GM12801 (cell line): Measurements from ENCODE around the gene MXD1.

Experiments used
- TF ChIP-seq, protein P1 (sequence below): IDR thresholded peaks from one replicate; pipeline ENCODE4 v1.5.1; 2011; ENCODE audit warnings: control low read depth; ENCODE audit not compliant: insufficient read length; ENCODE audit errors: extremely low read depth

Gene MXD1

DNA sequence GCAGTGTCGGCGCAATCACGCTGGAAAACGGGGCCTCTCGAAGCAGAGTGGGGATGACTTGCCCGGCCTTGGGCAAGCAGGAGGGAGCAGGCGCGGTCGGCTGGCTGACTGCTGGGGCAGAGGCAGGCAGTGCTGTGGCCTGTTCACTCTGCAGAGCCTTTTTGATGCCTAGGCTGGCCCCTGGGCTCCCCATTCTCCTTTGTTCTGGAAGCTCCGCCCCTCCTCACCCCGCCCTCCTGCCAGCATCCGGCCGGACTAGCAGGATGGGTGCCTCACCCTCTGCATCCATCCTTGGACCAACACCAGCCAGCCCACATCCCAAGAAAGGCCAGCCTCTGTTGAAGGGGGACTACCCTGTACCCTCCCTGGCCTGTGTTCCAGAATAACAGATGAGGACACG lies 46.6 kb downstream of the MXD1 start, which contains the start of gene ASPRV1:
Gene ASPRV1, minus strand, starts transcription at position 136 of the 400 bp plus-strand sequence. CDS start 195 bp downstream, outside the sequence.
- TF ChIP-seq, protein P1, sequence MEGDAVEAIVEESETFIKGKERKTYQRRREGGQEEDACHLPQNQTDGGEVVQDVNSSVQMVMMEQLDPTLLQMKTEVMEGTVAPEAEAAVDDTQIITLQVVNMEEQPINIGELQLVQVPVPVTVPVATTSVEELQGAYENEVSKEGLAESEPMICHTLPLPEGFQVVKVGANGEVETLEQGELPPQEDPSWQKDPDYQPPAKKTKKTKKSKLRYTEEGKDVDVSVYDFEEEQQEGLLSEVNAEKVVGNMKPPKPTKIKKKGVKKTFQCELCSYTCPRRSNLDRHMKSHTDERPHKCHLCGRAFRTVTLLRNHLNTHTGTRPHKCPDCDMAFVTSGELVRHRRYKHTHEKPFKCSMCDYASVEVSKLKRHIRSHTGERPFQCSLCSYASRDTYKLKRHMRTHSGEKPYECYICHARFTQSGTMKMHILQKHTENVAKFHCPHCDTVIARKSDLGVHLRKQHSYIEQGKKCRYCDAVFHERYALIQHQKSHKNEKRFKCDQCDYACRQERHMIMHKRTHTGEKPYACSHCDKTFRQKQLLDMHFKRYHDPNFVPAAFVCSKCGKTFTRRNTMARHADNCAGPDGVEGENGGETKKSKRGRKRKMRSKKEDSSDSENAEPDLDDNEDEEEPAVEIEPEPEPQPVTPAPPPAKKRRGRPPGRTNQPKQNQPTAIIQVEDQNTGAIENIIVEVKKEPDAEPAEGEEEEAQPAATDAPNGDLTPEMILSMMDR: no peak

DNA sequence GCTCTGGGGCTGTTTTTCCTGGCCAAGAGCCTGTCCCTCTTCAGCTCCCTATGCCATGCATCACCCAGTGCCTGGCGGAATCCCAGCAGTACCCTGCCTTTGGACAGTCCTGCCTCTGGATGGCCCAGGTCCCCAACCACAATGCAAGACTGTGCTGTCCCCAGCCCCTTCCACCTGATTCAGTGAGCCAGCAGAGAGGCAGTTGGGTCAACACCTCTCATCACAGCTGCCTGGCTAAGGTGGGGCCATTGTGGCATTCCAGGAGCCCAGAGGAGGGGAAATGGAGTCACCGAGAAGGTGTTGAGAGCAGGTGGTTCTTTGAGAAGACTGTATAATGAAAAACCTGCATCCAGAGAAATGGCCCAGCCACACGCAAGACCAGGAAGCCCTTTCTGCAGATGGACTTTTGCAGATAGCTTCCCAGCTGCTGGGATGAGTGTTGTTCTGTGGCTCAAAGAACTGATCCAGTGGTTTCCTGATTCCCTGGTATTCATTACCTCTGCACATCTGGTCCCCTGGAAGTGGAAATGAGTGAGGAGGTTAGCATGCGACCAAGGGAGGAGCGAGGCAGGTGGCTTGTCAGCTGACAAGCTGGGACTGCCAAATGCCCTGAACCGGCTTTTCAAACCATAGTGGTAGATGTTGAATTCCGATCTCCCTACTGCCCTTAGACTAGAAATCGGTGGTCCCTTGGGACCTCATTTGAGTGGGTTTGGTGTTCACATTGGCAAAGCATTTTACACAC lies 48.2 kb downstream of the MXD1 start:
- TF ChIP-seq, protein P1: no peak

DNA sequence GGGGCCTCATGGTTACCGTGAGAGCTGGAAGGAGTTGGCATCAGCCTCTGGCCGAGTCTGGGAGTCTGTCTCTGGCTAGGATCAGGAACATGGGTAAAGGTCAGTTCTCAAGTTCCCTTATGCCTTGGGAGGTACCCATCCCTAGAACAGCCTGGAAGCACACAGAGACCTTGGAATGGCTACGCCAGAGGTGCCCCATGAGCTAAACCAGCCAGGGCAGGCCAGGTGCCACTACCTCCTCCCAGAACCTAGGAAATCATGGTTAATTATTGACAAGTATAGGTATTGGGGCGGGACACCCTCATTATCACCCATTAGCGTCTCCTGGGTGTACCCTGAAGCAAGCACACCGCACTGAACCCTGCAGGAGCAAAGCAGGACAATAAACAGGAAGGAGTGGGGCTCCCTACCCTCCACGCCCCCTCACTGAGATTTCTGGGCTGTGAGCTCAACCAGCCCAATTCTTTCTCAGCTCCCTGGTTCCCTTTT lies 49.5 kb downstream of the MXD1 start:
- TF ChIP-seq, protein P1: no peak

DNA sequence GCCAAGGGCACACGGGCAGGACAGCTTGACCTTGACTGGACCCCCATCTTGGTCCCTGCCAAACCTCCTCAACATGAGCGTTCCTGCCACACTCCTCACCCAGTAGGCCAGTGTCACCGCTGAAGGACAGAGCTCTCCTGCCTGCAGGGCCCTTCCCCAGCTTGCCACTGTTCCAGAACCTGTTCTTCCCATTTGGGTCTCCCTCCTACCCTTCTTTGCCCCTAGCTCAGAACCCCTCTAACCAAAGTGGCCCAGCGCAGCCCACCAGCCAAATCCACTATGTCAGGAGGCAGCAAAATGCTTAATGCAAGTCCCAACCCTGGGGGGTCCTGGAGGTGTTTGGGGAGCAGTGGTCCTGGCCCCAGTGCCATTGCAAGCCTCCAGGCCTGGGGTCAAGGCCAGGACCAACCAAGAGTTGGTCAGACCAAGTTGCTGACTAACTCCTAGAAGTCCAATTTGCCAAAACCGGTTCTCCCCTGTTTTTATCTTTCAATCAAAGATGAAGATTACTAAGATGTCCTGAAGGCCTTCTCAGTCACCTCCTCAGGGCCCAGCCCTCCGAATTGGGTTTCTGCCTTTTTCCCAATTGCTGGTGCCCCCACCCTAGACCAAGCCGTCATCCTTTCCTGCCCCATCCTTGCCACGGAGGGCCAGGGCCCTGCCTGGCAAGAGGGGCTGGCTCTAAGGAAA lies 51.0 kb downstream of the MXD1 start:
- TF ChIP-seq, protein P1: no peak

DNA sequence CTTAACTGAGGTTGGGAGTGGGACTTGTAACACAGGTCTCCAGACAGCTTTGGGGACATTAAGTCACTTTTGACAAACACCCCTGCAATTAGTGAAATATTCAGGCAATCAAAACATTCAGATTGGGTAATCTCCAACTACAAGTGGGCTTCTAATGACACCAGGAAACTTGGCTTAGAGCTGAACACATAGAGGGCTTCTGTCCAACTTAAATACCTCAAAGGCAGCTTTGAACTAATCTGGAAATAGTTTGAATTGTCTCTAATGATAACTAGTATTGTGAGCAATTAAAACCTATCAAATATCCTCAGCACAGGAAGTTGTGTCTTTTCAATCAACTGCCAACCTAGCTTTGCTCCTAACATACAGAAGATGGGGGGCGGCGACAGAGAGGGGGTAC lies 51.6 kb downstream of the MXD1 start:
- TF ChIP-seq, protein P1: no peak

DNA sequence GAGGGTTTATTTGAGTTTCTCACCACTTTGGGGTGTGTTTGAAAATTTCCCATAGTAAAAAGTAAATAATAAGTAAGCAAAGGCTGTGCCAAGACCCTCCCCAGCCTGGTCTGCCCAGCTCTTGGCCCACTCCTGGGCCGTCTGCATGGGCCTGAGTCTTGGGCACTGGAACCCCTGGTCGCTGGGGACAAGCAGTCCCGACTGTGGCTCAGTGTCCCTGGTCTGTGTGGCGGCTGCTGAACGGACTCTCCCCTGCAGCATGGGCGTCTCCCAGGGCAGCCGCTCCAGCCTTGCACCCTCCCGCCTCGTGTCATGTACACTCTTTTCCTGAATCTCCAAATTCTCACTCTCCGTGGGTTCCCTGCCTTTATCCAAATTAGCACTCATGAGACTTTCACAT lies 53.7 kb downstream of the MXD1 start:
- TF ChIP-seq, protein P1: no peak

DNA sequence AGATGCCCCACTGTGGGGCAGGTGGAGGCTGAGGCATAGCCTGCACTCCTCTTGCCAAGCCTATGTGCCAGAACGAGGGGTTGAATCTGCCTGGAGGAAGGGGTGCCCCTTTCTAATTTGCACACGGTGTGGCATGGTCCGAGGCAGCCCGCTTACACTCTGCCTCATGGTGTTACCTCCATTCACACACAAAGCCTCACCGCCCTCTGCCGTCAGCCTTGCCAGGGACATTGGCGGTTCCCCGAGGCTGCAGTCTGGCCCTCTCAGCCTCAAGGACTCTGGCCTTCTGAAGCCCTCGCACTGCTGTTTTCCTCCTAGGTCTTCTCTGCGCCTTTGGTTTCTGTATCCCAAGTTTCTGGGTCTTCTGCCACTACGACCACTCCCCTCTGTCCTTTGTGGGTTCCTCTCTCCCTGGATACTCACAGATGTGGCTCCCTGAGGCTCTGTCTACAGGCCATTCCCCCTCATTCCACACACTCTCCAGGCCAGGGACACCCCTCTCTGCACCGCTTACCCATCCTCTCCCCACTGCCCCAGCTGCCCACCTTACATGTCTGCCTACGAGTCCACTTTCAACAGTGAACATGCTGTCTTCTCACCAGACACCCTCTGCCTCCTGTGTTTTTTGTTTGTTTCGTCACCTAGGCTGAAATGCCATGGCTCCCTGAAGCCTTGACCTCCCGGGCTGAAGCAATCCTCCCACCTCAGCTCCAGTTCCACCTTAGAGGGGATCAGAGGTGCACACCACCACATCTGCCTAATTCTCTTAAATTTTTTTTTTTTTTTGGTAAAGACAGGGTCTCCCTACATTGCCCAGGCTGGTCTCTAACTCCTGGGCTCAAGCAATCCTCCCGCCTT lies 54.4 kb downstream of the MXD1 start:
- TF ChIP-seq, protein P1: no peak
